GM12878 (cell line): ENCODE results near the gene IQGAP1. TPM values are rescaled to one million over a fixed set of nuclear protein-coding genes. Genes with fewer than 3 reads are reported as not detected.
A peak's percentile ranks its signal among the peaks of the same experiment; 100 is the strongest.

Source experiments
- ATAC-seq: fragments of 200-7000 bp; cut with Tn5 transposase; 3 replicates; pipeline ENCODE4 v1.9.1; 2020; ENCODE audit warnings: mild to moderate bottlenecking, moderate library complexity
- BruUV-seq: library from RNA; stranded (reverse); fragments of 400-500 nt; replicated peaks from 2 replicates; lab custom pipeline; 2021; lab: Mats Ljungman, UMichigan
- CTCF ChIA-PET: fragments of 300-600 bp; sonication (Branson Sonifier 250); formaldehyde crosslinking; extraction: SDS; loops from one replicate; lab custom pipeline; 2021; ENCODE audit warnings: inconsistent platforms; lab: Yijun Ruan, JAX
- POLR2A ChIA-PET: fragments of 350-600 bp; formaldehyde crosslinking; extraction: SDS; loops from one replicate; lab custom pipeline; 2021; ENCODE audit warnings: inconsistent platforms; lab: Charles Lee
- RAD21 ChIA-PET: fragments of 300-600 bp; sonication (Branson Sonifier 250); formaldehyde crosslinking; loops from one replicate; lab custom pipeline; 2023; ENCODE audit warnings: antibody characterized with exemption; ENCODE audit not compliant: unreplicated experiment; lab: Charles Lee
- SMC1A ChIA-PET: fragments of 300-600 bp; sonication (Branson Sonifier 250); formaldehyde crosslinking; loops from one replicate; lab custom pipeline; 2023; ENCODE audit not compliant: unreplicated experiment, uncharacterized antibody; lab: Charles Lee
- DNase-seq: peaks from one replicate; pipeline ENCODE4 v3.0.0-alpha.2; 2011; ENCODE audit warnings: low read depth, low spot score
- FAIRE-seq: peaks from 3 replicates; lab custom pipeline; 2011; peaks lifted over from hg19 to GRCh38; lab: Jason Lieb, UNC
- H2AFZ ChIP-seq: 2 replicates; pipeline ENCODE4 v1.6.0; 2011; ENCODE audit warnings: low read depth, low read length, control low read depth; ENCODE audit not compliant: control insufficient read depth
- H3K27ac ChIP-seq: 2 replicates; pipeline ENCODE4 v1.5.1; 2011; ENCODE audit warnings: control low read depth; ENCODE audit not compliant: control insufficient read depth, insufficient read depth
- H3K27me3 ChIP-seq, 2 experiments: replicated peaks in 1 of 2; 2 replicates each; pipeline versions ENCODE4 v1.6.0 to v1.6.1; 2011; ENCODE audit warnings: low read length in 1 of 2; ENCODE audit not compliant: control insufficient read depth in 2 of 2, insufficient read depth in 2 of 2
- H3K36me3 ChIP-seq, 2 experiments: 2 replicates each; pipeline ENCODE4 v1.5.1; 2011; ENCODE audit warnings: low read length in 1 of 2; ENCODE audit not compliant: control insufficient read depth in 2 of 2, insufficient read depth in 2 of 2
- H3K4me1 ChIP-seq: 2 replicates; pipeline ENCODE4 v1.6.1; 2011; ENCODE audit warnings: mild to moderate bottlenecking, low read length, moderate library complexity, mixed read lengths; ENCODE audit not compliant: control insufficient read depth, insufficient read depth
- H3K4me2 ChIP-seq: 2 replicates; pipeline ENCODE4 v1.6.0; 2011; ENCODE audit warnings: control low read depth; ENCODE audit not compliant: control insufficient read depth, insufficient read depth
- H3K4me3 ChIP-seq: fragments of 200-600 bp; sonication (generic); 2 replicates; pipeline ENCODE4 v1.5.1; 2016
- H3K79me2 ChIP-seq: 2 replicates; pipeline ENCODE4 v1.6.0; 2011; ENCODE audit warnings: low read length; ENCODE audit not compliant: control insufficient read depth, insufficient read depth
- H3K9ac ChIP-seq: 2 replicates; pipeline ENCODE4 v1.8.0; 2011; ENCODE audit warnings: low read length, control low read depth, mixed read lengths; ENCODE audit not compliant: control insufficient read depth, insufficient read depth
- H3K9me3 ChIP-seq: replicated peaks from 3 replicates; pipeline ENCODE4 v1.5.1; 2011; ENCODE audit warnings: mild to moderate bottlenecking, low read length; ENCODE audit not compliant: control insufficient read depth, insufficient read depth
- H4K20me1 ChIP-seq: 2 replicates; pipeline ENCODE4 v1.6.0; 2011; ENCODE audit not compliant: control insufficient read depth, insufficient read depth
- KLF5 ChIP-seq: fragments of 450-650 bp; IDR thresholded peaks from 2 replicates; pipeline ENCODE4 v1.6.1; 2014; ENCODE audit warnings: mild to moderate bottlenecking; ENCODE audit not compliant: partially characterized antibody
- NRF1 ChIP-seq: conservative IDR thresholded peaks from 2 replicates; pipeline ENCODE4 v1.6.1; 2011; ENCODE audit warnings: mild to moderate bottlenecking, low read depth, low read length, improper control_type of control experiment
- PRDM15 ChIP-seq: fragments of 450-650 bp; formaldehyde crosslinking; IDR thresholded peaks from 2 replicates; pipeline ENCODE4 v1.4.0; 2020; ENCODE audit warnings: mild to moderate bottlenecking, moderate library complexity
- WGBS: methylation state at CpG from one replicate; pipeline ENCODE4 v1.1.6; 2016; ENCODE audit warnings: low lambda C conversion rate; ENCODE audit not compliant: insufficient replicate concordance, insufficient coverage; ENCODE audit errors: missing lambda C conversion rate; 5-methylcytosine and 5-hydroxymethylcytosine counted together
- in situ Hi-C: fragments of 300-500 bp; cut with MboI; formaldehyde crosslinking; loops from 9 replicates; pipeline ENCODE4 v1.14.3; 2018; ENCODE audit warnings: mixed read lengths
- intact Hi-C: fragments of 100-400 bp; cut with micrococcal nuclease; formaldehyde crosslinking; loops from one replicate; pipeline ENCODE4 v1.14.2; 2022; ENCODE audit not compliant: unreplicated experiment
- polyA plus RNA-seq, 11 experiments: library from polyadenylated mRNA; depleted of rRNA in 4 of 11; unstranded in 6 of 11; stranded (reverse) in 5 of 11; fragments of >200 nt; fragmentation: Nextera tagmentation in 4 of 11; fragmentation: Illumina TruSeq in 1 of 11; extraction: Ambion mirVana in 4 of 11; extraction: Trizol in 1 of 11; gene quantifications; 1 replicate in 1 of 11; 2 replicates in 10 of 11; pipeline versions ENCODE4 v1.2.1 to v1.2.3, GENCODE V29; 2011 to 2016; ENCODE audit warnings: inconsistent platforms in 2 of 11, missing spikeins in 2 of 11, low read depth in 1 of 11
- total RNA-seq, 4 experiments: library from RNA; depleted of rRNA in 3 of 4; stranded (reverse); fragments of >200 nt in 3 of 4; fragmentation: Illumina TruSeq in 1 of 4; extraction: Trizol in 1 of 4; gene quantifications; 2 replicates each; pipeline versions ENCODE4 v1.2.1 to v1.2.3, GENCODE V29; 2013 to 2021

The IQGAP1 gene
- total and polyA plus RNA-seq, 10 of the 15 experiments (the other 5 are each of a cell fraction or from before 2014, with no cell fraction given) = 65.2 to 250 (median 112) TPM

- DNase-seq (no peak), ATAC-seq (no peak), FAIRE-seq (no peak)
- H3K4me1 ChIP-seq = peaks cover 4% of the 10 kb centered on the region; the same call in 1 of the 2 replicates
- H3K9me3 ChIP-seq = no peaks in the 10 kb centered on the region
- H3K79me2 ChIP-seq = peaks cover 56% of the 10 kb centered on the region
- ChIA-PET POLR2A (interaction anchor here (0.5 to 2.1 kb wide), 14 partner anchors 9 to 492 kb away, joined by 3 to 12 read pairs (median 4); no protein-coding TSS in a partner anchor), RAD21 (interaction anchor here (0.7 to 2.4 kb wide), 7 partner anchors 11 to 212 kb away, joined by 3 to 12 read pairs (median 4); no protein-coding TSS in a partner anchor), CTCF (interaction anchor here (0.5 to 2.5 kb wide), 15 partner anchors 8 to 230 kb away, joined by 3 to 13 read pairs (median 4); partner anchors contain the start of gene ZNF774), SMC1A (interaction anchor here (0.5 to 1.9 kb wide), 14 partner anchors 9 to 415 kb away, joined by 3 to 10 read pairs (median 6); no protein-coding TSS in a partner anchor)
- no peak for TF ChIP-seq KLF5
- TF ChIP-seq NRF1 = no peak
- no peak for TF ChIP-seq PRDM15 (CRISPR knock-in tag)
- no peak overlapping the region for H2AFZ ChIP-seq
- in situ Hi-C loops = no loop called here
- no peaks in the 10 kb centered on the region for H4K20me1 ChIP-seq
- peak overlapping the region; percentile 89 for H3K4me2 ChIP-seq
- no TSS peak for BruUV-seq
- peak overlapping the region; percentile 71; the same call in 1 of the 2 replicates for H3K4me3 ChIP-seq
- H3K27me3 ChIP-seq = no peaks in the 10 kb centered on the region
- H3K27ac ChIP-seq = no peak overlapping the region
- H3K9ac ChIP-seq = peak overlapping the region; percentile 25
- H3K36me3 ChIP-seq = no peaks in the 10 kb centered on the region
- 11% methylated on average over 4 of the region's 4 CpGs for WGBS
- intact Hi-C loops = loop anchor here (5.0 kb wide), 1 partner anchor 66 kb away; no protein-coding TSS in a partner anchor
Measured at GRCh38 chr15:90531147-90531546, 143.1 kb downstream of the IQGAP1 start.
